Stimulated activated CD8-positive, alpha-beta memory T cell treated with anti-CD3 and anti-CD28 coated beads, Interleukin-12 subunit alpha, Interleukin-12 subunit beta, amount 100 ng/mL, for 4 hours (primary cell): ENCODE measurements around the gene MYBPHL.

ENCODE experiments used
- DNase-seq: peaks from one replicate; pipeline ENCODE4 v3.0.0-alpha.2; 2020; ENCODE audit warnings: low read depth

The MYBPHL gene, protein sequence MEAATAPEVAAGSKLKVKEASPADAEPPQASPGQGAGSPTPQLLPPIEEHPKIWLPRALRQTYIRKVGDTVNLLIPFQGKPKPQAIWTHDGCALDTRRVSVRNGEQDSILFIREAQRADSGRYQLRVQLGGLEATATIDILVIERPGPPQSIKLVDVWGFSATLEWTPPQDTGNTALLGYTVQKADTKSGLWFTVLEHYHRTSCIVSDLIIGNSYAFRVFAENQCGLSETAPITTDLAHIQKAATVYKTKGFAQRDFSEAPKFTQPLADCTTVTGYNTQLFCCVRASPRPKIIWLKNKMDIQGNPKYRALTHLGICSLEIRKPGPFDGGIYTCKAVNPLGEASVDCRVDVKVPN

DNA sequence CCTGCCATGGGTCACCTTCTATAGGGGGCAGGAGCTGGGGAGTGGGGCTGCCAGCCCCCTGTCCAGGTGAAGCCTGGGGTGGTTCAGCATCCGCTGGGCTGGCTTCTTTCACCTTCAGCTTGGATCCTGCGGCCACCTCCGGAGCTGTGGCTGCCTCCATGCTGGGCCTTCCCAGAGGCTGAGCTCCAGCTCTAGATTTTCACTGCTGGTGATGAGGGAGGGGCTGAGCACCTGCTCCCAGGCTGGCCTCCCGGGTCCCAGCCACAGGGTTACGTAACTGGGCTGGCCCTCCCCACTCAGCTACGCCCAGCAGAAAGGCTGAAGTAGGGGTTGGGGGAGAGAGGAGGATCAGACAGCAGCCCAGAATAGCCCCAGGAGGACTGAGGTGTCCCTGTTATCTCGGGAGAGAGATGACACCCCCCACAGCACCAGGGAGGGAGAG is at the start of gene MYBPHL:
Gene MYBPHL (minus strand): TSS at position 180 of the 442 bp plus-strand sequence. CDS start 20 bp downstream, at position 160.
- DNase-seq = no peak

DNA sequence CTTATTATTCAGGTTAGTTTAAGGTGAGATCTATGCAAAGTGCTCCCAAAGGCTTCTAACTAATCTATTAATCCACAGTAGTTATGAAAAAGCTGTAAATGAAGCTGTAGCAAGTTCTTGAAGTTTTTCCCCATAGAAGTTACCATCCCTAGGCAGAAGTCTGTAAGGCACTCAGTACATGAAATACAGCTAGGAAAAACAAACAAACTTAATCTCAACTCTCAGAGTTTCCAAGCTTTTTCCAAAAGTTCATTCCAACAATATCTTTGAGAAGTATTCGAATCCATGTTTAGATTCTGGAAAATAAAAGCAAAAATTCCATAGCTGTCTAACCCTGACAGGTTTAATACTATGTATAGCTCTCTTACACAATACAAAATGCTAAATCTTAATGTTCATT is 49.7 kb upstream of the MYBPHL start:
- DNase-seq = no peak

DNA sequence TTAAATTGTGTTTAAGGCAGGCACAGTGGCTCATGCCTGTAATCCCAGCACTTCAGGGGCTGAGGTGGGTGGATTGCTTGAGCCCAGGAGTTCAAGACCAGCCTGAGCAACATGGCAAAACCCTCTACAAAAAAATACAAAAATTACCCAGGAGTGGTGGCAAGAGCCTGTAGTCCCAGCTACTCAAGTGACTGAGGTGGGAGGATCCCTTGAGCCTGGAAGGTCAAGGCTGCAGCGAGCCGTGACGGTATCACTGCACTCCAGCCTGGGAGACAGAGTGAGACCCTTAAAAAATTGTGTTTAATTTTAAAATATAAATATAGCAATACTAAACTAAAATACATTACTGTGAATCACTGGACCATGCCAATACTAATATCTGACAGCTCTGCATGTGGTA is 48.1 kb upstream of the MYBPHL start:
- no peak for DNase-seq

DNA sequence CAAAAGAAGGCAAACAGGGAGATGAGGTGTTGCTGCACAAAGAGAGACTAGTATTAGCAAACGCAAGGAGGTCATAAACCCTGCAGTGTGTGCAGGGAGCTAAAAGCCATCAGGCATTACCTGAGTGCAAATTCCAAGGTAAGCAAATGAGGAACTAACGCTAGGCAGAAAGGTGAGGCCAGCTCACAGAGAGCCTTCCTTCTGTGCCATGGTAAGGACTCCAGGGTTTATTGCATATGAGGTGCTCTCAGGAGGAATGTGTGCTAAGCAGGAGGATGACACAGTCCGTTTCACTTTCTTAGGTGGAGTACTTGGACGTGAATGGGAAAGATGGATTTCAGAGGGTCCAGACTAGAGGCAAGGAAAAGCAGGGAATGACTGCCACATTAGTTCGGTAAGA is 44.6 kb upstream of the MYBPHL start:
- DNase-seq = no peak

DNA sequence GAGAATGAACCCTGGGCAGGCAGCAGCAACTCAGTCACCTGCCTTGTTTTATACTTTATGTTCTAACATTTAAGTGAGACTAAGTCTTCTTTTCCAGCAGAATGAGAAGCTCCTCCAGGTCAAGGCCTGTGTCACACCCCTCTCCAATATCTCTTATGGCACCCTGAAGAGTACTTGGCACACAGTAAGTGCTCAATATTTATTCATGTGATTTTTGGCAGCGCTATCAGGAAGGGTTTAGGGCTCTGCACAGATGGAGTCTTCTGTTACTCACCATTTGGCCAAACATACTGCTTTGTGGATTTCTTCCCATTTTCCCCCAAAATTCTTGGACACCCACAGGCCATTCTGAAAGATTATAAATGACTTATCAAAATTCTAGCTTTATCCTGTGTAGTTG is 43.8 kb upstream of the MYBPHL start:
- DNase-seq = no peak

DNA sequence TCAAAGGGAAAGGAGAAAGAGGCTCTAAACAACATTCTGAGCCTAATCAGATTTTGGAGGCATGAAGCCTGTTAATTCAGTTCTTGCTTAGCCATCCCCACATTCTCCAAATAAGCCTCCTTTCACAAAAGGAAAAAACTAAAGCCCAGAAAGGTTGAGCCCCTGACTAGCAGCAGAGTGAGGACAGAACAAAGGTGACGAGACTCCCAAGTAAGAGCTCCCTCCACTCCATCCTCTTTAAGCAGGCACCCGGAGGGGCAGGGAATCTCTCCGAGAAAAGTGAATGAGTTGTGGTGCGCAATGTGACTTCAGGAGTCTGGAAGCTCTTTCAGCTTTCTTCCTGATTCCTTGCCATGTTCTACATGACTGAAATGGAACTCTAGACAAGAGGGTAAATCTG is 43.4 kb upstream of the MYBPHL start:
- DNase-seq = no peak

DNA sequence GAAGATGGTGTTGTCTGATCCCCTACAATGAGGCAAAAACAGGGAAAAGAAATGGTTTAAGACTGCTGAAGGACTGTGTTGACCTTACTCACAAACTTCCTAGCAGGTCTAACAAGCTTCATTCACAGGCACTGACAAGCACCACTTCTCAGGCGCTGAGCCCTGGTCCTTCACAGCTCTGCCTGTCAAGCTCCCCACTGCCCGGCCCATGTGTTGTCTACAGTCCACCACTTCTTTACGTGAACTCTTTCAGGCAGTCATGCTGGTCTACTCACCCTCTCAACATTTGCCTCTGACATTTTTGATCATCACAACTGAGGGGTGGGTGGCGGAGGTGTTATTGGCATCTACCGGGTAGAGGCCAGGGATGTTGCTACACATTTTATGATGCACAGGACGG is 40.7 kb upstream of the MYBPHL start:
- DNase-seq = no peak

DNA sequence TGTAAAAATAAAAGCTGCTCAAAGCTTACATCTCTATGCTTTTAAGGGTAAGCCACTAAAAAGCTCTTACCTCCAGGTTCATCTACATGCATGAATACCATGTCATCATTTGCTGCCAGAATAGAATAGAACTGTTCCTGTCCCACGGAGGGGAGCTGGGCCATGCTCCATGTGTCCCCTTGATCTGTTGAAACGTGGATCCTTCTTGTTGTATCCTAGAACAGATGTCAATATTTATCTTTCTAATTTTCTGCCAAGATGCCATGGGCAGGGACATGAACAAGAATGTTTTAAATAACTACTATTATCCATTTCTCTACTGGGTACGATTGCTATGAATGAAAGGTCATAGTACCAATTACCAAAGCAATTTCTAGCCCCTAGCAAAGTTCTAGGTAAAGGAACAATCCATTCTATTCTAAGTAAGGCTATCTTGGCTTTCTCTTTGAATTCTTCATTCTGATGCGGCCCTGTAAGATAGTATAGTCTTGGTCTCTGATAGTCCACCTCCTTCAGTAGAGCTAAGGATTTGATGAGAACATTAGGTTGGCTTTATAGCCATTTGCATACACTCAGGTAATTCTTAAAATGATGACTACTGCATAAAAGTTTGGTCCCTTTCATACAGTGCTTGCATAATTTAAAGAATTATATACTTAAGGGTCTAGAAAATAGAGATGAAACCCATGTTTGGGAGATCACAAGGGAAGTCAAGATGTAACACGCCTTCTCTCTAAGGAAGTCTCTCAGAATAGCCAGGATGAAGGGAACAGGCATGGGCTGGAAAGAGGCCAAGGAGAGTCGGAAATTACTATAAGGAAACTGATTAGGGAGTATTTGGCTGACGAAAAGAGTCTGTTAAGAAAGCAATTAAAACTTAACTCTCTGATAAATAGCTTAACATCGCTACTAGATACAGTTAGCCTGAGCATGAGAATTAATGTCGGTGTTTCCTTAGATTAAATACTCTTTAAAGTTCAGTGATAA is 35.4 kb upstream of the MYBPHL start:
- no peak for DNase-seq

DNA sequence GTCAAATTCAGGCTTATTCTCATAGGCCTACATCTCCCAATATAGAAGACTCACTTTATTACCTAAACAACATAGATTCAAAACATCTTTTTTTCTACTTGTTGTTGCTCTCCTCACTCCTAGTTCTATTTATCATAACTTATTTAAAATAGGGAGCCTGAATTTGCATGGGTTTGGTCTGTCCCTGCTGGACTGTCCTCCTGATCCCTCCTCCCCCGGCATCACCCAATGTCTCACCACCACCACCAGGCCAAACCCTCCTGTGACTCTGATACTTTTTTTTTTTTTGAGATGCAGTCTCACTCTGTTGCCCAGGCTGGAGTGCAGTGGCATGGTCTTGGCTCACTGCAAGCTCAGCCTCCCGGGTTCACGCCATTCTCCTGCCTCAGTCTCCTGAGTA is 31.8 kb upstream of the MYBPHL start:
- DNase-seq = no peak

DNA sequence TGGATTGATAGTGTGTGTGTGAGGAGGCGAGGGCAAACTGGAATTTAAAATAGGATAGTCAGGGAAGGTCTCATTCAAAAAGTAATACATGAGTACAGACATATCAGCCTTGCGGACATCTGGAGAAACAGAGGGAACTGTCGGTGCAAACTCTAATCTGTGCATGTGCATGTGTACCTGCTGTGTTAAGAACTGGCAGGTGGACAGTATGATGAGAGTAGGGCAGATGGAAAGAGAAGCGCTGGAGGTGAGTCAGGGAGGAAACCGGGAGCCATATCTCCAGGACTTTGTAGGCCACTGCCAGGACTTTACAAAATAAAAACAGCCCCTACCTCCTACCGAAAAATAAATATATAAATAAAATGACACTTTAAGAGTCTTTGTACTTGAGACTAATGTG is 31.3 kb upstream of the MYBPHL start:
- DNase-seq = no peak

DNA sequence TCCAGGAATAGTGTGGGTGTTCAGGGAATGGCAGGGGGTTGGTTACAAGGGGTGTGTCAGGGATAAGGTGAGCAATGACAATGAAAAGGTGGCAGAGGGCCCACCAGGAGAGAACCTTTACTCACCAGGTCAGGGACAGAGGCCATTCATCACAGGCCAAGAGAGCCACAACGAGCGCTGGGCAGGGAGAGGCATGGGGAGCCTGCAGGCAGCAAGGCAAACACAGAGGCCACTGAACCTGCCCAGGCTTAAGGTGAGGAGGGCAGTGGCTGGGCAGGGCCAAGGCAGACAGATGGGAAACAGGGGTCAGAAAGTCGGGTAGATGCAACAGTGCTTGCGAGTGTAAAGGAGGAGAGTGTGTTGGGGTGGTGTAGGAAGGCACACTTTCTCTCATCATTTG is 28.3 kb upstream of the MYBPHL start:
- no peak for DNase-seq

DNA sequence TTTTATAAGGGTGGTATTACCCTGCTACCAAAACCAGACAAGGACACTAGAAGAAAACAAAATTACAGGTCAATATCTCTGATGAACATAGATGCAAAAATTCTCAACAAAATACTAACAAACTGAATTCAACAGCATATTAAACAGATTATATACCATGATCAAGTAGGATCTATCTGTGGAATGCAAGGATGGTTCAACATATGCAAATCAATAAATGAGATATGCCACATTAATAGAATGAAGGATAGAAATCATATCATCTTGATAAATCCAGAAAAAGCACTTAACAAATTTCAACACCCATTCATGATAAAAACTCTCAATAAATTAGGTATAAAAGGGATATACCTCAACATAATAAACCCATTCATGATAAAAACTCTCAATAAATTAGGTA is 24.3 kb upstream of the MYBPHL start:
- no peak for DNase-seq

DNA sequence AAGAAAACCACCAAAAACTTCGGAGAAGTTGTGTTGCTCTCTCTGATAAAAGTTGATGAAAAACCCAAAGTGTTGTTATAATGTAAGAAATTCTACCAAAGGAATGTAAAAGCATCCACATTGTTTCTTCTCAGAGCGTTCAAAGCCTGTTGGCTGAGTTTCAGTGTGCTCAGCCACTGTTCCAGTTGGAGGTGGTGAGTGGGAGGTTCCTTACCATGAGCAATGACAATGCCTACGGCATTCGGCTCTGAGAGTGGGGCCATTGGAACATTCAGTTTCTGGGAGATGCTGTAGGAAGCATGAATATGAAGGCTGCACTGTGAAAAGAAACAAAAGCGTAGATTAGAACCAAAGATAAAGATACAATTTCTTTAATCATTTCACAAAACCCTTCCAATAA is 20.5 kb upstream of the MYBPHL start:
- no peak for DNase-seq

DNA sequence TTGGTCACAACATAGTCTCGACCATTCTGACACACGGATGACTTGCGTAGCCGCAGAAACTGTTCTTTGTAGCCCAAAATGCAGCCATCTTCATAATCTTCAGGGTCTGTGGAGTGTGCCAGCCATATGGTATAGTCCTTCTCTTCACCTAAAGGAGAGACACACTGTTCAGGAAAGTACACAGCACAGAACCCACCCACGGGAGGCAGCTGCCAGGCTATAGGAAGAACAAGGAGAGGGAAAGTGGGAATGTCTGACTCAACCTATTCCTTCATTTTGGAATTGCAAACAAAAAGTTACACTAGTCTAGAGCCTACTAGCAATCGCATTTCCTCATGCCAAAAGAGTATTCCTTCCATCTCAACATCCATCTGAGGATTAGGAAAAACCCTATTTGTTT is 16.2 kb upstream of the MYBPHL start:
- no peak for DNase-seq

DNA sequence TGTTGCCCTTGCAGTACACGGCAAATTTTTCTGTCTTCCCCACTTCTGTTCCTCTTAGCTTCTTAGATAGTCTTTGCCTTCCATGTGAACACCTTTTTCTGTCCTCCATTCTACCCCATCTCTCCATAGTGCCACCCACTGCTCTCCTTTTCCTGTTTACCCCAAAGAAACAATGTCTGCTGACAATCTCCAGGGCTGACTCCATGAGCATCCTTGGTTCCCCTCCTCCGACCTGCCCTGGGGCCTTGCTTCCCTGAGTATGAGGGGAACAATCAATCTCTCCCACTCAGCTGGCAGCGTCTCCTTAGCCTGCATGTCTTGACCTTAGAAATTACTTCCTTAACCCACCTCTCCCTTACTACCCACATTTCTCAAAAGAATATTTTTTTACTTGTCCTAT is 12.3 kb upstream of the MYBPHL start:
- no peak for DNase-seq

DNA sequence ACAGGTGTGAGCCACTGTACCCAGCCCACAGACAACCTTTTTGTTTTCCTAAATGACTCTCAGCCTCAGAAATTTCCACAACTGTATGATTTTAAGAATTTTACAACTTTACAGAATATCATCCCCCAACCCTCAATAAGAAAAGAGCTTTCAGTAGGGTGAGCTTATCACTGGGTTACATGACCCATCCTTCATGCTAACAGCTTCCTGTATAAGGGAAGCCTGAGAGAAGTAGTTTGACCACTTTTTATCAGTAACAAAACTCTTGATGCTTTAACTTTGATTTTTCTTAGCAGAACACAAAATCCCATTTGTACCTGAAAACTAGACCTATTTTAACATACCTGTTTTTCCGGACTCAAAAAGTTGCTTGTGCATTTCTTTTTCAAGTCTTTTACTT is 9.7 kb upstream of the MYBPHL start:
- DNase-seq = no peak

DNA sequence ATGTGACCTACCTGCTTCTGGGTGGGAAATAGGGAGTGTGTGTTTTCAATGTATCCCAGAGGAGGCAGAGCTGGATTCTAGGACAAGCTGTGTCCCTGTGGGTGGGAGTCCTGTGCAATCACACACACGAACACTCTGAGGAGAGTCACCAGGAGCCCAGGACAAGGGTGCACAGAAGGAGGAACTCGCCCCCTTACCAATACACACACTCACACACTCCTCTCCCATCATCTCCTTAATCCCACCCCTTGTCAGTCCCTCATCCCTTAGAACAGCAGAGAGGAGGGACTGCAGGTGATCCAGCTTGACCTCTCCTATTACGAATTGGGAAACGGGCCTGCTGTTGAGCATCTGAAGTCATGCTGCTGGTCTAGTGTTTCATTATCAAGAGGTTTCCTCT is 8.5 kb upstream of the MYBPHL start:
- DNase-seq = no peak

DNA sequence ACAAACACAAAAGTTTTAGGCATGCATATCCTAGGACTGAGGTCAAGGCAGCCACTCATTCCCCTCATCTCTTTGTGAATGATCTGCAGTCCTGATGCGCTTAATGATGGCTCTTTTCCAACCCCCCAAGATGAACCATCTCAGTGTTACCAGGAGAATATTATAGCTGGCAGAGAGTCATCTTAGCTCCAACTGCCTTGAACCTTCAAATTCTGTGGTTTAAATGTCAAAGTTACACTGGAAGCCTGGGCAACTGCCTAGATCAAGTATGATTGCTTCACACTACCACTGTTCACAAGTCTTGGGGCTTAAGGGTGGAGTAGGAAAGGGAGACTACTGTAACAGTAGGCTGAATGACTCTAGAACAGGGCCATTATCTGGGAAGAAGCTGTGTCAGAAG is 8.0 kb upstream of the MYBPHL start:
- no peak for DNase-seq

DNA sequence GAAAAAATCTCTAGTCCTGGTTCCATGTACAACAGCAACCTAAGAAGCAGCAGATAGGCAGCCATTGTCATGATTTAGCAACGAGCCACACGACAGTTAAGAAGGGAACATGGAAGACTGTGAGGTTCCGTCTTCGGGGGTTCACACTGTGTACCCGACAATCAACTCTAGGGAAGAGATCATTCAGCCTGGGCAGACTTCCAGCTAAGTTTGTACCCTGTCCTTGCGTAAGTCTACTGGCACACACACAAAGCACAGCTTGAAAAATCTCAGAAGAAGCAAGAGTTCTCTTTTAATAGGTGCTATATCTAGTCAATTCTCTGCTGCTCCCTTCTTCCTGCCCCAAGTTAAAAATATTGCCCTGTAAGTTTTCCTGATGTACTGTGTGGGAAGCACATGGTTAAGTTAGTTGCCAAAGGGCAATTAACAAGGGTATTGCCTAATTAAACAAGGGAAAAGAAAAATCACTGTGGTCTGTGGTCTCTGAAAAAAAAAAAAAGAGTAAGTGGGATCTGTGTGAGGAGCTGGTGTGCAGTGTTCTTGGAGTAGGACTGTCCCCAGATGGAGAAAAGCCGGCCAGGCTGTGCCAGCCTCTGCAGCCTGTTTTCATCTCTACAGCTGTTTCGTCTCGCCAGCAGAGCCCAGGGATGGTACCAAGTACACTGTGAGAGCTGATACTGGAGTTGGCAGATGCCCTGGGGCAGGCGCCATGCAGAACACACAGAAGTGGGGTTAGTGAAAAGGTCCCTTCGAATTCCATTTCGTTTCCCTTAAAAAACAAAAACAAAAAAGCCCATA is 6.4 kb upstream of the MYBPHL start:
- no peak for DNase-seq

DNA sequence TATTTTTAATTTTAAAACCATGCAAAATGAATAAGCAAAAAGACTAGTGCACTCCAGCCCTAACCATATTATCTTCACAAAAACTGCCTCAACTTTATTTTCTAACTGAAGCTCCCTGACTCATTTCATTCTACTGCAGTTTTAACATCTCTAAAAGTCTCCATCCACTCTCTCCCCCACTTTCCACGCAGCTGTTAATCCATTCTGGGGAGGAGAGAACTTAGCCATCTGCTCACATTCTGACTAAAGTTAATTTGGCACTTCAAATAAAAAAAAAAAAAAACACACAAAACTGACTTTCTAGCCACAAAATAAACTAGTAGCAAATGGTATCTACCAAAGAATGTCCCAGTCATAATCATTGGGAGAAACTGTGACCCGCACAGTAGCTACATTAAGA is 5.4 kb upstream of the MYBPHL start:
- DNase-seq = no peak

DNA sequence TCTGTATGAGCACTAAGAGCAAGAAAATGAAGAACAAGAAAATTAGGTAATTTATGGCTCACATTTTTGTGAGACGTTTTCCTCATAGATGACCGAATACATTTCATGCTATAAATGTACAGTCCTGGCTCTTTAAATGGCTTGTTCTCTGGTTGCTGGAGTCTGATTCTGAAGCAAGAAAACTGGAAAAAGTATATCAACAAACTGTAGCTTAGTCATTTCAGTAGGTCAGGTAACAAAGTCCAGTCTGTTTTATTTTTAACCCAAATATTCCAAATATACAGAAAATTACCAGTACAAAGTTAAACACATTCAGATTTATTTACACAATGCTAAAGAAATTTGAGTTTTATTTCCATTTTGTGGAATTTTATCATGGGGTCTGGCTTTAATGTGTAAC is 2.5 kb upstream of the MYBPHL start:
- DNase-seq = no peak

DNA sequence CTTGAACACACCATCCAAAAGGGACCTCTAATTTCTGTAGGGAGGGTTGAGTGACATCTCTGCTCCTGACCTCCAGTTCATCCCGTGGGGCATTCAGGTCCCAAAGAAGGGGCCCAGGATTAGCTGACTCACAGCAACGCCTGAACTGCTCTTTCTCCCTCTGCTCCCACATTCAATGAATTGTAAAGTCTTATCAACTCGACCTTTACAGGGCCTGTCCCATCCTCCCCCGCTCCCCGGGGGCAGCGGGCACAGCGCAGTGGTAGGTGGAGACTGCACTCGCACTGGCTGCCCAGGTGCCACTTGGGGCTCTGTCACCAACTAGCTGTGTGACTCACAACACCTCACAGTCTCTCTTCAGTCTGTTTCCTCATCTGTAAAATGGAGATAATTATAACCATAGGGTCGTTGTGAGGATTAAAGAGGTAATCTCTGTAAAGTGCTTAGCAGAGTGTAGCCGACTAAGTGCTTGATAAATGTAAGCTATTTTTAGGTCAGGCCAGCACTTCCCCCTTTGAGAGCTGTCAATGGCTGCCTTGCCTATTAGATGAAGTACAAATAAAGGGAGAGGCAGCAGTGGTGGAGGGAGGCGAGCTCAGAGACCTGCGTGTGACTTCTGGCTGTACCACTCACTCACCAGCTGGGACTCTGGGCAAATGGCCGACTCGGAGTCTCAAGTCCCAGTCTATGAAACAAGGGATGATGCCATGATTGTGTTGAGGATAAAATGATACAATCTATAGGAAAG is 637 bp upstream of the MYBPHL start:
- no peak for DNase-seq
